ENCODE results near the gene NDFIP2.

GRCh38 chr13:79457390-79457789, 23.6 kb upstream of the NDFIP2 start:
- no peak for TF ChIP-seq POLR2AphosphoS5 (IDR thresholded peaks at IDR 0.05; ENCODE audit: borderline replicate concordance, low read depth, low read length)
- no peak for TF ChIP-seq EZH2 (IDR thresholded peaks at IDR 0.05)

Data from SK-N-MC (cell line).